Measurements from ENCODE around the gene SLC6A9. TPM values are rescaled to one million over a fixed set of nuclear protein-coding genes. Genes with fewer than 3 reads are reported as not detected.
A peak's percentile ranks its signal among the peaks of the same experiment; 100 is the strongest.

SLC6A9 gene
- total RNA-seq, 1 experiment from 2014 or later, result 12.8 TPM

DNA sequence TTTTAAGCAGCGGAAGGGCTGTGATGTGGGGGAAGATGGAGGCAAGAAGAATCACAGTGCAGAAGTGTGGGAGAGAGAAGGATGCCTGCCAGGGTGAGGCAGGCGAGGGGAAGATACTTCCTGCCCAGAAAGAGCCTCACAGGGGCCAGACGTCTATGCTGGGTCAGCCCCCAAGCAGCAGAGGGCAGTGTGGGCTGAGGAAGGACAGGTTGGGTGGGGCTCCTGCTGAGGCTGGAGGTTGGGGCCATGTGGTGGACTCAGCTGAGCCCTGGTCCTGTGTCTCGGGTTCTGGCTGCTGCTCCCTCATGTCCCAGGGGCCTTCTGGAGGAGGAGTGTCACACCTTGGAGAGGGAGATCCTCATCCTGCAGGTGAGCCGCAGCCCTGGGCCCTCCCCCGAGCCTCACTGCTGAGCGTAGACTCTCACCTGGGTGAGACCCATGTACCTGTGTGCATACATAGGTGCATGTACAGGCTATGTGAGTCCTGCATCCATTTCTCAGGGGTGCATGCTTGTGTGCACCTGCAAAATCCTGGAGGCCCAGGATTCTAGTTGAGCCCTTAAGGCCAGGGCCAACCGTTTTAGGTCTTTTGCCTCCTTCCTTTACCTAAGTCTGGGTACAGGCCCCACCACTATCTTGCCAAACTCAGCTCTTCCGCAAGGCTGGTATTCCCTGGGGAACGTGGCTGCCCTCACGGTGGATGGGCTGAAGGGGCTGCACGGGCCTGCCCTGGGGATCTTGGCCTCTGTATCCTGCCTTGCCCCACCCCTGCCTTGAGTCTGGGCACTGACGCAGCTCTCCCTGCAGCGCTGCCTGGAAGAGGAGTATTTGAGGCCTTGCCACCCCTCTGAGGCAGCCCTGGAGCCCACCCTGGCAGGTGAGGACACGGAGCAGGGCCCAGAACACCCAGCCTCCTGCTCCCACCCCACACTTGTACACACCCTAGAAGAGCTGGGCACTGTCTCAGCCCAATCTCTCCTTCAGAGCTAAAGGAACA, 36.2 kb downstream of the SLC6A9 start:
- H3K4me1 ChIP-seq (ENCODE audit: control insufficient read depth in 1 of 2, insufficient read depth in 2 of 2, low read length in 2 of 2), result peaks cover 10 to 39% of the 10 kb centered on the region in 2 experiments
- CTCF ChIA-PET, result interaction anchor here (1.4 to 1.9 kb wide), 2 partner anchors 10 to 41 kb away, joined by 7 read pairs; no protein-coding TSS in a partner anchor
- intact Hi-C loops (cut with micrococcal nuclease), result loop anchor here (1.0 to 2.0 kb wide), 2 partner anchors 41 to 52 kb away; no protein-coding TSS in a partner anchor

More for the DNA sequence above, 36.2 kb downstream of the SLC6A9 start:
- RAD21 ChIA-PET (ENCODE audit: low non-redundant PET in 1 of 2, low total read pairs in 2 of 2, uncharacterized antibody in 2 of 2, unreplicated experiment in 2 of 2), result interaction anchor here (0.9 to 1.0 kb wide), 2 partner anchors 53 to 232 kb away, joined by 3 read pairs; no protein-coding TSS in a partner anchor
- Histone ChIP-seq H3K36me3 (ENCODE audit: control insufficient read depth in 1 of 2, insufficient read depth in 2 of 2, low read length in 2 of 2) (no peaks in the 10 kb centered on the region), H3K79me2 (ENCODE audit: insufficient read depth, low read length) (no peaks in the 10 kb centered on the region), H3K9me3 (ENCODE audit: control insufficient read depth in 1 of 2, insufficient read depth in 1 of 2, low read depth in 1 of 2, low read length in 2 of 2) (no peaks in the 10 kb centered on the region), H3K9me2 (ENCODE audit: insufficient read depth) (no peaks in the 10 kb centered on the region), H3K9ac (ENCODE audit: low read length) (no peak overlapping the region), H3K4me2 (ENCODE audit: low read length) (peak overlapping the region; percentile 46), H3K27me3 (ENCODE audit: insufficient read depth, low read length) (no peaks in the 10 kb centered on the region), H3K4me3 (replicated peaks in 1 of 2; ENCODE audit: low read depth in 1 of 2, low read length in 2 of 2) (no peak overlapping the region), H4K20me1 (ENCODE audit: insufficient read depth) (no peaks in the 10 kb centered on the region), H2AFZ (ENCODE audit: low read depth, low read length, poor library complexity, severe bottlenecking) (no peak overlapping the region), H3K27ac (ENCODE audit: low read depth, low read length) (peak overlapping the region; percentile 8; the same call in 1 of the 2 replicates)
- POLR2A ChIA-PET, result no interaction called here
- TF ChIP-seq SRF (IDR thresholded peaks at IDR 0.05; ENCODE audit: low read depth), result no peak
- TF ChIP-seq, protein P1, sequence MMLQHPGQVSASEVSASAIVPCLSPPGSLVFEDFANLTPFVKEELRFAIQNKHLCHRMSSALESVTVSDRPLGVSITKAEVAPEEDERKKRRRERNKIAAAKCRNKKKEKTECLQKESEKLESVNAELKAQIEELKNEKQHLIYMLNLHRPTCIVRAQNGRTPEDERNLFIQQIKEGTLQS (IDR thresholded peaks at IDR 0.05), result no peak
- TF ChIP-seq POLR2AphosphoS5 (IDR thresholded peaks at IDR 0.05; ENCODE audit: low read depth, low read length), result 0 out of 2 replicates have a peak, but pooled peaks have one; percentile 24
- TF ChIP-seq, protein P2, sequence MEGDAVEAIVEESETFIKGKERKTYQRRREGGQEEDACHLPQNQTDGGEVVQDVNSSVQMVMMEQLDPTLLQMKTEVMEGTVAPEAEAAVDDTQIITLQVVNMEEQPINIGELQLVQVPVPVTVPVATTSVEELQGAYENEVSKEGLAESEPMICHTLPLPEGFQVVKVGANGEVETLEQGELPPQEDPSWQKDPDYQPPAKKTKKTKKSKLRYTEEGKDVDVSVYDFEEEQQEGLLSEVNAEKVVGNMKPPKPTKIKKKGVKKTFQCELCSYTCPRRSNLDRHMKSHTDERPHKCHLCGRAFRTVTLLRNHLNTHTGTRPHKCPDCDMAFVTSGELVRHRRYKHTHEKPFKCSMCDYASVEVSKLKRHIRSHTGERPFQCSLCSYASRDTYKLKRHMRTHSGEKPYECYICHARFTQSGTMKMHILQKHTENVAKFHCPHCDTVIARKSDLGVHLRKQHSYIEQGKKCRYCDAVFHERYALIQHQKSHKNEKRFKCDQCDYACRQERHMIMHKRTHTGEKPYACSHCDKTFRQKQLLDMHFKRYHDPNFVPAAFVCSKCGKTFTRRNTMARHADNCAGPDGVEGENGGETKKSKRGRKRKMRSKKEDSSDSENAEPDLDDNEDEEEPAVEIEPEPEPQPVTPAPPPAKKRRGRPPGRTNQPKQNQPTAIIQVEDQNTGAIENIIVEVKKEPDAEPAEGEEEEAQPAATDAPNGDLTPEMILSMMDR (IDR thresholded peaks at IDR 0.05 in 2 of 3, conservative IDR thresholded peaks at IDR 0.05 in 1 of 3; ENCODE audit: borderline replicate concordance in 1 of 3, insufficient read depth in 1 of 3, low read depth in 2 of 3, low read length in 2 of 3), result peak; percentile 54 to 64 (median 57)
- peak; percentile 64 for TF ChIP-seq RAD21 (IDR thresholded peaks at IDR 0.05; ENCODE audit: low read depth)
- ATAC-seq (peak; percentile 57), DNase-seq (ENCODE audit: low read depth, low spot score) (no peak)
- no TSS peak for BruUV-seq (replicated peaks)

Data from HCT116 (cell line).